Tibial nerve (tissue), 4 donors: Measurements from ENCODE around the gene SYT17.

ENCODE experiments used
- CTCF ChIP-seq, 5 experiments: fragments of 200-600 bp in 3 of 5; fragments of 450-650 bp in 2 of 5; sonication (generic) in 3 of 5; IDR thresholded peaks; one replicate each; pipeline ENCODE4 v1.5.1; 2016 to 2019; ENCODE audit warnings: antibody characterized with exemption in 5 of 5, mild to moderate bottlenecking in 3 of 5, moderate library complexity in 2 of 5
- EP300 ChIP-seq, 2 donors: sonication (generic); formaldehyde crosslinking; IDR thresholded peaks; one replicate each; pipeline ENCODE4 v1.6.1; 2017; ENCODE audit warnings: antibody characterized with exemption in 2 of 2, mild to moderate bottlenecking in 1 of 2
- POLR2A ChIP-seq, 2 donors: fragments of 450-650 bp; IDR thresholded peaks; one replicate each; pipeline ENCODE4 v1.6.1; 2017; ENCODE audit warnings: antibody characterized with exemption in 2 of 2, mild to moderate bottlenecking in 2 of 2, moderate library complexity in 2 of 2

- TF ChIP-seq CTCF (IDR thresholded peaks at IDR 0.05) = no peak
- no peak for TF ChIP-seq POLR2A (IDR thresholded peaks at IDR 0.05)
- TF ChIP-seq EP300 (IDR thresholded peaks at IDR 0.05) = no peak
Observed at GRCh38 chr16:19265380-19265930, 97.4 kb downstream of the SYT17 start.
